ENCODE results near the gene S100Z.
"Not testable (repeated sequence)": the region's sequence is repeated elsewhere in the genome, so short reads cannot be mapped to it uniquely, and the experiment has no call there.

Gene S100Z

DNA sequence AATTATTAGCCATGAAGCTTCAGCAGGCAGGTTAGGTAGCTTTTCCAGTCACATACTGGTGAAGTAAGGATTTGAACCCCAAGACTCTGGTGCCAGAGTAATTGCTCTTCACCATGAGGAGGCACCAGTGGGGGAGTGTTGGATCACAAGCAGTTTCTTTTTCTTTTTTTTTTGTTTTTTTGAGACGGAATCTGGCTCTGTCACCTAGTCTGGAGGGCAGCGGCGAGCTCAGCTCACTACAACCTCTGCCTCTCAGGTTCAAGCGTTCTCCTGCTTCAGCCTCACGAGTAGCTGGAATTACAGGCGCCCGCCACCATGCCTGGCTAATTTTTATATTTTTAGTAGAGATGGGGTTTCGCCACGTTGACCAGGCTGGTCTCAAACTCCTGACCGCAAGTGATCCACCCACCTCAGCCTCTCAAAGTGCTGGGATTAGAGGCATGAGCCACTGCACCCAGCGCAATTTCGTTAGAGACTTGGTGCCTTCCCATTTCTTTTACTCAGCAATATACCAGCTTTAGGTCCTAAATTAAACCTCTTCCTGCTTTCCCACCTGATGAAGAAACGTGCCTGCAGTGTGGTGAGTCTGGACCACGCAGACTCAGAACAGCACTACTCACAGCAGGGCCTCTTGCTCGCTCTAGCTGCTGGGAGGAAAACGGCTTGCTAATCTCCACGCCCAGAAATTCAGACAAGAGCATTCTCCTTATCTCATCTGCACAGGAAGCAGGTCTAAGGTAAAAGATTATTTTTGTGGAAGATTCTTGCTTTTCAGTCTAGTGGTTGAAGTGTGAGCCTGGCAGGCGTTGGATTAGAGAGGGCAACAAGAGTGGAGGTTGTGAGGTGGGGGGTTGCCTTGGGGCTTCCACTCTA is at the start of gene S100Z:
Gene S100Z, plus strand, starts transcription at position 596 of the 873 bp plus-strand sequence. CDS start 25,346 bp downstream, outside the sequence.
- DNase-seq, result no peak

DNA sequence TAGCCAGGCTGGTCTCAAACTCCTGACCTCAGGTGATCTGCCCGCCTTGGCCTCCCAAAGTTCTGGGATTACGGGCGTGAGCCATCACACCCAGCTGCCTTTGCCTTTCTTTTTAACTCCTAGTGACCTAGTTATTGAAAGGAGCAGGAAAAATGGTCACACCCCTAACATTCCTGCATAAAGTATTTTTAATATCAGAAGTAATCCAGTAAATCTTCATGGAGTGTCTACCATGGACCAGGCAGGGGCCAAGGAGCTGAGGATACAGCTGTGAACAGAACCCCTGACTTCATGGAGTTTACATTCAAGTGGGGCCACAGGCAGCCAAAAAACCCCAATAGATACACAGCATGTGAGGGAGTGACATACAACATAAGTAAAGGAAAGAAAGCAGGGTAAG is 49.2 kb upstream of the S100Z start:
- no peak for DNase-seq

DNA sequence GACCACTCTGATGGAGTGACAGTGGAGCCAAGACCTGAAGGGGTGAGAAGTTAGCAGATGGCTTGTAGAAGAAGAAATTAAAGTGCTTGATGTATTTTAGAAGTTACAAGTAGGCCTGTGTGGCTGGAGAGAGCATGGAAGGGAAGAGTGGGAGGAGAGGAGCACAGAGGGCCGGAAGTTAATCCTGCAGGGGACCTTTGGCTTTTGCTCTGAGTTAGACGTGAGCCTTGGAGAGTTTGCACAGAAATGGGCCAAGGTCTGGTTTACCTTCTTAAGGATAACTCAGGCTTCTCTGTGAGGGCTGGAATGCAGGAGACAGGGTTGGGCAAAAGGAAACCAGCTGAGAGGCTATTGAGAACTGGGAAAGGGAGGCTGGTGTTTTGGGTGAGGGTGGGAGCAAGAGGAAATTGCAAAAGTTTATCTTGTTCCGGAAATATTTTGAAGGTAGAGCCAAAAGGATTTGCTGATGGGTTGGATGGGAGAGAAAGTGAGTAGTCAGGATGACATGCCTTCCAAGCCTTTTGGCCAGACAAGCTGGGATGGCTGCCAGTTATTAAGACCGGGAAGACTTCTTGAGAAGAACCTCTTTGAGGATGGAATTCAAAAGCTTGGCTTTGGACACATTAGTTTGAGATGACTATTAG is 48.5 kb upstream of the S100Z start:
- DNase-seq, result no peak

DNA sequence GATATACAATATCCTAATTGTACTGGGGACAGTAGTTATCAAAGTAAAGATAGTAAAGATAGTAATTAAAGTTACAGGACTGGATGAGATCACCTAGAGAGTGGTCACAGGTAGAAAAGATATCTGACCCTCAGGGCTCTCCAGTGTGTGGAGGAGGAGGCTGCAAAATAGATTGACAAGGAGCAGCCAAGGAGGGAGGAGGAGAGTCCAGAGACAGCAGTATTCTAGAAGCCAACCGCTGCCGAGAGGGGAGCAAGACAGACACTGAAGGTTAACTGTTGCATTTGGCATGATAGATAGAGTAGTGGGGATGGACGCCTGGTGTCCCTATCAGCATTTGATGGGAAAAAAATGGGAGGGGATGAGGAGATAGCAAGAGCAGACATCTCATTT is 48.0 kb upstream of the S100Z start:
- DNase-seq, result no peak

DNA sequence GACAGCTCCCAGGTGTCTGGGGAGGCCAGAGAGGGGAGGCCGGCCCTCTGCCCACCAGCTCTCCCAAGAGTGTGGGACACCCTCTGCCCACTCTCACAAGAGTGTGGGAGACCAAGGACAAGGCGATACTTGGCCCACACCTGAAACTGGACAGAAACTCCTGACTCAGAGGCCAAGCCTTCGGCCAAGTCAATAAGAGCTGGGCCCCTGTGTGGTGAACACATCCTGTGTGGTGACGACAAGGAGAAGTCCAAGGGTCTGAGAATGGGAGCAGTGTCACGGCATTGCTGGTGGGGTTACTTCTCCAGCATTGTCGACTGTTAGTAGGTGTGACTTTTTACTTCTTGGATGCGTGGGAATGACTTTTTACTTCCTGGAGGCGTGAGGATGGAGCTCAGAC is 45.5 kb upstream of the S100Z start:
- DNase-seq, result no peak

DNA sequence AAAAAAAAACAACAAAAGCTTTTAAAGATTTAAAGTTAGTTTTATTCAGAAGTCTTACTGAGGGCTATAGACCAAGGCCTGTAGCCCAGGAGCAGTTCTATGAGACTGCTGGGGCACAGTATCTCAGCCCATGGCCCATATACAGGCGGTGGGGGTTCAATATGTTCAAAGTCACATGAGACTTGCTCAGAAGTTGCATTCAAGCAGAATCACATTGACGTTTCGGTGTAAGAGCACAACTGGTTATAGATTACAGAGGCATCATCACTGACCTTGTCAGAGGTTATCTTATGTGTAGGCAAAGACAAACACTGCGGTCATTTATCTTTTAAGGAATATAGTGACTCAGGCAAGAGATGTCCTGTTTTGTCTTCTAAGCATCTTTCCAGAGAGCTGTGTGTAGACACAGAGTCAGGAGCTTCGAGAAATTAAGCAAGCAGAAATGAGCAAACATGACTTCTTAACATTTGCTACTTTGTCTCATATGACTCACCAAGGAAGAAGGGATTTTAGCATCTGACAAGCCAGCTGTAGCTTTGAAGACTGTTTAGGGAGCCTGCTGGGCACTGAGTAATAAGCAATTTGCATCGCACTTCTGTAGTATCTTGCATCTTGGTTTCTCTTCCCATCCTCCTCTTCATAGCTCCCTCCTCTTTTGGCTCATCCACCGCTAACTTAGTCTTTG is 43.9 kb upstream of the S100Z start:
- no peak for DNase-seq

DNA sequence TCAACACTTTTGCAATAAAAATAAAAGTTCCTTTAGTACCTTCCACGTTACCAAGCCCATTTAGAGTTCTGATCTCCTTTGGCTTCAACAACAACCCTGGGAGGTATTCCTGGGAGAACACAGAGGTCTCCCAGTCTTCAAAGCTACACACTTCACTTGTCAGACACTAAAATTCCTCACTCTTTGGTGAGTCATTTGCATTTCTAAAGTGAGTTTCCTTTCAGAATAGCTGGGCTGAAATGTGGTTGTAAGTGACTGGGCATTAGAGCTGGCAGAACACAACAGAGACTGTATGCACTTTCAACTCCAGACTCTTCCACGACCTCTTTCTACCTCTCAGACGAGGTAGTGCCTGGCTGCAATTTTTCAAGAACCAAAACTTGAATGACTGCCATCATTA is 42.5 kb upstream of the S100Z start:
- no peak for DNase-seq

DNA sequence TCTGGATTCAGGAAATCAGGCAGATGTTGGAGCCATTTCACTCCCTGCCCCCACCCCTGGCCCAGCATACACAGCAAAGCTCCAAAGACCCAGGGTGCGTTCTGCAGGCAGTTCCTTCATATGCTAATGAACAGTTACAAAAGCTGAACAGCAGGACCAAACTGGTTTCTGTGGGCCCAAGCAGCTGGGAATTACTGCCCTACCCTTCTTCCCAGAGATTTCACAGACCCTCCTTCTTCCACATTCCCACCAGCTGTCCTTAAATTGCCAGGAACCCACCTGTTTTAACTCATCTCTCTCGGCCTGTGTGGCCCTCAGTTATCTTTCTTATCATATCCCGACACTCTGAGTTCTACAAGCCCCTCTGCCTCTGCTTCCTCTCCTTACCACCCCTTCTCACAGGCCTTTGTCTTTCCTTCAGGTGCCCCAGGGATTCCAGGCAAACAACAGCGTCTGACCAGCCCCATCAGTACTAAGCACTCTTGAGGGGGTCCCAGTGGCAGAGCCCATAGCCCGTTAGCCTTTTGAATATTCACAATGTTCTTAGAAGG is 41.6 kb upstream of the S100Z start:
- DNase-seq, result no peak

DNA sequence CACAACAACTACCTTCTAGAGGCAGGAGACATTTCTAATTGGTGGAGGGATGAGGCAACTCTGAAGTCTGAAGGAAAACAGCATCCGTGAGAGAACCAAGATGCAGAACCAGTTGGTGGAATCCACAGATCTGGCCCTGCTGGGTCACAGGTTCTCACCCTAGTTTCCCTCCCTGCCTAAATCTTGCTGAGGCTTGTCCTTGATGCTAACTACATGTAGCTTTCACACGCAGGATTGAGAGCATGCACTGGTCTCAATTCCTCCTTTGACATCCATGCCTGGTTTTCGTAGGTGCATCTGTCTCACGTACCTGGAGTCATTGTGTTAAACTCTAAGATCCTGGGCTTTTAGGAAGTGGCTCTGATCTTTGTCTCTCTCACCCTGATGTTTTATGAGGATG is 40.7 kb upstream of the S100Z start:
- no peak for DNase-seq

DNA sequence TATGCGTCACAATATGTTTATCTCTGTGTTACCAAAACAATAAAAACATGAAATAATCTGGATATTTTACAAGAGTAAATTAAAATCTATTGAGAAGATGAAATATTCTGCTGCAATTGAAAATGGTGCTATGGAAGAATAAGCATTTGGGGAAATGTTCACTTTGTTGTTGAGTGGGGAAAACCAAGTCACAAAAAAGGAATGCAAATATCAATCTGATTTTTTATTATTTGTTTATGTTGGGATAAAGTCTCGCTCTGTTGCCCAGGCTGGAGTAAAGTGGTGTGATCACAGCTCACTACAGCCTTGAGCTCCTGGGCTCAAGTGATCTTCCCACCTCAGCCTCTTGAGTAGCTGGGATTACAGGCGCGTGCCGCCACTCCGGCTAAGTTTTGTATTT is 39.6 kb upstream of the S100Z start:
- no peak for DNase-seq

DNA sequence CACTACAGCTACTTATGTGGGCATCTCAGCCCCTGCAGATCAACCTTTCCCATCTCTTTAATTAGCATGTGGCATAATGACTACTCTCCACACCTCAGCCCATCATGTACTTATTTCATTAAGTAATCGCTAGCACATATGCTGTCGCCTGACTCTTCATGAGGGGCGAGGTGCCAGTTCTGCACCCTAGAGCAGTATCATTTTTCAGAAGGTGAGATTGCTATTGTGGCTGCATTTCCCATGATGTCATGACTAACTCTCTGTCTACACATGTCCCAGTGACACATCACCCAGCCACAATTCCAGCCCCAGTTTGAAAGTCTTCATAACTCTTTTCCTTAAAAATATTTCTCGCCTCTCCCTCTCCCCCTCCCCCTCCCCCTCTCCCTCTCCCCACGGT is 38.6 kb upstream of the S100Z start:
- no peak for DNase-seq

DNA sequence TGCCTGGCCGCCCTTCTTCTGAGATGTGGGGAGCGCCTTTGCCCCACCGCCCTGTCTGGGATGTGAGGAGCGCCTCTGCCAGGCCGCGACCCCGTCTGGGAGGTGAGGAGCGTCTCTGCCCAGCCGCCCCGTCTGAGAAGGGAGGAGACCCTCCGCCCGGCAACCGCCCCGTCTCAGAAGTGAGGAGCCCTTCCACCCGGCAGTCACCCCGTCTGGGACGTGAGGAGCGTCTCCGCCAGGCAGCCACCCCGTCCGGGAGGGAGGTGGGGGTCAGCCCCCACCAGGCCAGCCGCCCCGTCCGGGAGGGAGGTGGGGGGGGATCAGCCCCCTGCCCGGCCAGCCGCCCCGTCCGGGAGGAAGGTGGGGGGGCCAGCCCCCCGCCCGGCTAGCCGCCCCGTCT is 37.6 kb upstream of the S100Z start:
- not testable (repeated sequence) for DNase-seq

DNA sequence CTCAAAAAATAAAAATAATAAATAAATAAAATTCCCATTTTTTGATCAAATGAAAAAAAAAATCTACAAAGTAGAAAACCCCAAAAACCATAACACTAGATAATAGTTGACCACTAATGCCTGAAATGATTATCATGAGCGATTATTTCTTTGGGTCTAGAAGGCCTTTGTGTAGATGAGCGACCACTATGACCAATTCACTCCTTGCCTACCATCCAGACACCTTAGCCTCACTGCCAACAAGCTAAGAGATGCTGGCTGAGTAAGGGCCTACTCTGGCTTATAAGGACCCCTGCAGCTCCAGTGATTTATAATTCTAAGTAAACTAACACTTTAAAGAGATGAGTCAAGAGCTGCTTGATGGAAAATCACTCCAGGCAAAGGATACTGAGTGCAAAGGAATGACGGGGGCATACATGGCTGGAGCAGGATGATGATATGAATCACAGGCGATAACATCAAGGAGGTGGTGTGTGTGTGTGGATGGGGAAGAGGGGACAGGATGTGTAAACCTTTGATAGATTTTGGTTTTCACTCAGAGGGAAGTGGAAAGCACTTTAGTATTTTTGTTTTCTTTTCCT is 35.7 kb upstream of the S100Z start:
- no peak for DNase-seq

DNA sequence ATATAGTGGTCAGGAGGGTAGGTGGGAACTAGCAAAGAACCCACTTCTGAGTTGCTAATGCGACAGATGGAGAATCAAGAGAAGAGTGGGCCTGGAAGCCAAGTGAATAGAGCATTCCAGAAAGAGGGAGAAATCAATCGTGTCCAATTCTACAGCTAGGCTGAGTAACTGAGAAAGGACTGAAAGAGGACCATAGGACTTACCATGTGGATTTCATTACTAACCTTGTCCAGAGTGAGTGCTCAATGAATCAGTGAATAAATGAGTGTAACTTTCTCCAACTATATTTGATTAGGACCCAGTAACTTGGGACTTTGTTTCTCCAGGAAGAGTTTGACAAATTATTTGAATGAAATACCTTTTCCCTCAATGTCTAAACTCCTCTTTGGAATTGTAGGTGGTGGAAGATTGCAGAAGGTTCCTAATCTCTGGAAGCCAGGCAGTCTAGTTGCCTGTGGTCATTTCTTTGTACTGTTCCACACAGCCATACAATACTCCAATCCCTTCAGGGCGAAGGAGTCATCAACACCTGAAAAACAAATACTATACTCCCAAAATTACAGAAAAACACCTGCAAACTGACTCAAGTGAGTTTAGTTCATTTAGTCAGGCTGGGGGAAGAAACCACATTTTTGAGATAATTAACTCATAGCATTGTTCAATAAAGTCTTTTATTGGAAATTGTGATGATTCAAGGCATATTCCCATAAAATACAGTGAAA is 33.5 kb upstream of the S100Z start:
- no peak for DNase-seq

DNA sequence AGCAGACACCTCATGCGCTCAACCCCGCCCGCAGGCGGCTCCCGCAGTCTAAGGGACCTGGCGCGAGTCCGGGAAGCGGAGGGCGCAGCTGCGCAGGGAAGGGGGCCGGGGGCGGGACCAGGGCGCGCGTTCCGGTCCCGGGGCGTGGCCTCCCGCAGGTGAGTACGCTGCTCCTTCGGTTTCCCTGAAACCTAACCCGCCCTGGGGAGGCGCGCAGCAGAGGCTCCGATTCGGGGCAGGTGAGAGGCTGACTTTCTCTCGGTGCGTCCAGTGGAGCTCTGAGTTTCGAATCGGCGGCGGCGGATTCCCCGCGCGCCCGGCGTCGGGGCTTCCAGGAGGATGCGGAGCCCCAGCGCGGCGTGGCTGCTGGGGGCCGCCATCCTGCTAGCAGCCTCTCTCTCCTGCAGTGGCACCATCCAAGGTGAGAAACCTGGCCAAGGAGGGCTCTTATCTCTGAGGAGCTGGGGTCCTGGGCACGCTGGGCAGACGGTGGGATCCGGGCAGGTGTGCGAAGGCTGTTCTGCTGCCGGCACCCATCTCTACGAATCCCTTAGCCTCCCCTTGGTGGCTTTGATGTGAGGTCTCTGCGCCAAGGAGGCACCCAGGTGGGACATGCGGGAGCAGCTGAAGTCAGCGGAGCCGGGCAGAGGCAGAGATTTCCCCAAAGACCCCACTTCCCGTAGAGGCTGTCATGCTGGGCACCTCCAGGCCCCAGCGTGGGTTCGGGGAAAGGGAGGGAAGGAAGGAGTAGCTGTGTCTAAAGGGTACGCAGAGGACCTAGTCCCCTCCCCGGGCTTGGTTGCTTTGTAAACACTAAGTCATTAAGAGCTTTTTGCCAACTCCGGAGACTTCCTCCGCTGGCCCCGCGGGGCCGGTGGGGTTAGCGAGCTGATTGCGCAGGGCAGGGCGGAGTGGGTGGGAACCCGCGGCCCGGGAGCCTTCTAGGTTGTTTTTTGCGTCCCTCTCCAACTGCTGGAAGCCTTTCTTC is 30.7 kb upstream of the S100Z start, which contains the start of gene F2RL1:
Gene F2RL1, plus strand, starts transcription at position 187 of the 988 bp plus-strand sequence. Its CDS starts 153 bp downstream, at position 340.
- DNase-seq, result no peak

DNA sequence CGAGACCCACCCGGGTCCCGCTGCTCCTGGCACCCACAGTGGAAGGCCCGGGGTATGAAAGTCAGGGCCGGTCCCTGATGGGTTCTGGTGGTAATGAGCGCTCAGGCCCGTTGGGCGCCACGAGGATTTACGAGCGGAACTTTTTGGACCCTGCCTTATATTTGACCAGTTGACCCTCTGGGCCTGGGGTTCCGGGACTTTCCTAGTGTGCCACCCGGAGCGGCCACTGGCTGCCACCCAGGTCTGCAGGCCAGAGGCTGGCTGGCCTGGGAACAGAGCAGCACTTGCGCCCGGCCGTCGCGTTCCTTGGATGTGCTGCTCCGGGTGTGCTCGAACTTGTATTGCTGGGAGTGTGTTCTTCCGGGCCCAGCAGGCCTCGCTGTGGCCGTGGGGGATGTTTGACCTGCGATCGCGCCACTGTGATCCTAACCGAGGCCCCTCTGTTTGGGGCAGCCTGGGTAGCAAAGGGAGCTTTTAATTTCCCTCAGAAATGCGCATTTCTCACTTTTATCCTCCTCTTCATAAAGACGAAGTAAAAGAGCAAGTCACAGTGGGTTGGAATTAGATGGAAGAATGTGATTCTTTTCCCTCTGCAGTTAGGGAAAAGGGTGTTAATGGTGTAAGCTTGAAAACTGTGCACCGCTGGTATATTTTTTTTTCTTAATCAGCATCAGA is 29.8 kb upstream of the S100Z start:
- DNase-seq, result no peak

DNA sequence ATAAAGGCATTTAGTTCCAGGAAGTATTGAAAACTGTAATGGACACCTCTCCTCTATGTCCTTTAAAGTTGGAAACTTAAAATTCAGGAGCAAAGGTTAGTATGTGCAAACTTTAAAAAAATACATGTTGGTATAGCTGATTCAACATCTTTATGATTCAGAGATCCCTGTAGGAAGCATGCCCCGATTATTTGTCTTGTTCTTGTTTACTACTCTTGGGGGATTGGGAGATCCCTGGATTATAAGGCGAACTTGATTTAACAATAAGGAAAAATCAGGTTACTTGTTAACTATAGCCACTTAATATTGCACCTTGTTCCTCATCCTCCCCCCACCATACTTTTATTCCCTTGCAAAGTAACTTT is 29.3 kb upstream of the S100Z start:
- DNase-seq, result no peak

DNA sequence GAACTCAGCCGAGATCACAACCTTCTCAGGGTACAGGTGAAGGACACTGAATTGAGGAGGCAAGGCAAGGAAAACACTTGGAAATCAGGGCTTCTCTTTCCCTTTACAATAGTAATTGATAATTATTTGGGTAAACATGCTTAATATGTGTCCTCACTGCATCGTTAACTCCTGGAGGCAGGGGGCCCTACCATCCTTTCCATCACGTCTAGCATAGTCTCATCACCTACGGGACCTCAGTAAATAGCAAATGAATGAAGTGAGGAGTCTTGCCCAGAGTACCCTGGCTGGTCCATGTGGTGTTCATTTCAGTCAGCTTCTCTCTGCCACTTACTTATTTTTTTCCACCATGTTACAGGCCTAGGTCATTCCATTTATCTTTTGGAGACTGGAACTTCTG is 28.7 kb upstream of the S100Z start:
- DNase-seq, result no peak

DNA sequence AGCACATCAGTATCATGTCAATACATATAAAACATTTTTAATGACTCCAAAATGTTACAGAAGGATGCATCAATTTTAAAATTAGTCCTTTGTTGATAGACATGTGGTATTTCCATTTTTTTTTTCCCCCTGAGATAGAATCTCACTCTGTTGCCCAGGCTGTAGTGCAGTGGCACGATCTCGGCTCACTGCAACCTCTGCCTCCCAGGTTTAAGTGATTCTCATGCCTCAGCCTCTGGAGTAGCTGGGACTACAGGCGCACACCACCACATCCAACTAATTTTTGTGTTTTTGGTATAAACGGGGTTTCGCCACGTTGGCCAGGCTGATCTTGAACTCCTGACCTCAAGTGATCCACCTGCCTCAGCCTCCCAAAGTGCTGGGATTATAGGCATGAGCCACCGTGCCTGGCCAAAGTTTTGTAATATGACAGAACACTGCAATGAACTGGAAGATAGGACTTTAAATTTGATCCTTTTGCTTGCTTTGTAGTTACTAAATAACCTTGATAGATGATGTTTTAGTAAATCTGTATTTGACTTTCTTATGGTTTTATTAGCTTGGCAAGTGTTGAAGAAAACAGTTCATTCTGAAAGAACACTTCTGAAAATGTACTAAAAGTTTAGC is 27.6 kb upstream of the S100Z start:
- not testable (repeated sequence) for DNase-seq

DNA sequence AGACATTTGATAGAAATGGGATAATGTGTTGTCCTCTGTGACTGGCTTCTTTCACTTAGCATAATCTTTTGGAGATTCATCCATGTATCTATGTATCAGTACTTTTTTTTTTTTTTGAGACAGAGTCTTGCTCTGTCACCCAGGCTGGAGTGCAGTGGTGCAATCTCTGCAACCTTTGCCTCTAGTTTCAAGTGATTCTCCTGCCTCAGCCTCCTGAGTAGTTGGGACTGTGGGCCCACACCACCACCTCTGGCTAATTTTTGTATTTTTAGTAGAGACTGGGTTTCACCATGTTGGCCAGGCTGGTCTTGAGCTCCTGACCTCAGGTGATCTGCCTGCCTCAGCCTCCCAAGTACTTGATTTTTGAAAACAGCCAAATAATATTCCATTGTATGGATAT is 23.4 kb upstream of the S100Z start:
- DNase-seq, result not testable (repeated sequence)

All from DMS 273 treated with DMSO at 0.1 percent for 48 hours (cell line).